HCT116 (cell line): ENCODE measurements around the gene NMUR1. TPM values are rescaled to one million over a fixed set of nuclear protein-coding genes. Genes with fewer than 3 reads are reported as not detected.

ENCODE experiments used
- ATAC-seq: fragments of 200-7000 bp; cut with Tn5 transposase; 2 replicates; pipeline ENCODE4 v1.9.1; 2020; ENCODE audit warnings: mild to moderate bottlenecking, moderate library complexity
- BruUV-seq: library from RNA; stranded (reverse); fragments of 400-500 nt; replicated peaks from 2 replicates; lab custom pipeline; 2021; lab: Mats Ljungman, UMichigan
- CTCF ChIA-PET: fragments of 300-600 bp; sonication (Branson Sonifier 250); formaldehyde crosslinking; loops from one replicate; lab custom pipeline; 2021; ENCODE audit warnings: antibody characterized with exemption; lab: Charles Lee
- POLR2A ChIA-PET: fragments of 300-600, 350-600 bp; sonication (Branson Sonifier 250); formaldehyde crosslinking; loops from one replicate; lab custom pipeline; 2021; ENCODE audit warnings: antibody characterized with exemption; lab: Charles Lee
- RAD21 ChIA-PET, 2 experiments: fragments of 300-600 bp; sonication (Branson Sonifier 250); formaldehyde crosslinking; loops; one replicate each; lab custom pipeline; 2023; ENCODE audit warnings: low total read pairs in 2 of 2; ENCODE audit not compliant: uncharacterized antibody in 2 of 2, unreplicated experiment in 2 of 2, low non-redundant PET in 1 of 2; lab: Charles Lee
- DNase-seq: peaks from one replicate; pipeline ENCODE4 v3.0.0-alpha.2; 2010; ENCODE audit warnings: low read depth, low spot score
- H2AFZ ChIP-seq: fragments of 200-600 bp; shearing (Covaris generic), sonication (generic); 2 replicates; pipeline ENCODE4 v1.6.1; 2017; ENCODE audit warnings: low read depth, mixed run types, mixed read lengths, antibody characterized with exemption, low read length; ENCODE audit not compliant: poor library complexity, severe bottlenecking
- H3K27ac ChIP-seq: 2 replicates; pipeline ENCODE4 v1.5.1; 2012; ENCODE audit warnings: low read depth, low read length
- H3K27me3 ChIP-seq: fragments of 200-600 bp; sonication (generic); 2 replicates; pipeline ENCODE4 v1.6.1; 2016; ENCODE audit warnings: mixed run types, low read length, mixed read lengths; ENCODE audit not compliant: insufficient read depth
- H3K36me3 ChIP-seq, 2 experiments: fragments of 200-500 bp in 1 of 2; fragments of 200-600 bp in 1 of 2; sonication (Bioruptor generic) in 1 of 2; sonication (generic) in 1 of 2; 2 replicates each; pipeline versions ENCODE4 v1.5.1 to v1.6.1; 2014 to 2016; ENCODE audit warnings: low read length in 2 of 2, inconsistent platforms in 1 of 2, mixed read lengths in 1 of 2, mixed run types in 1 of 2; ENCODE audit not compliant: insufficient read depth in 2 of 2, control insufficient read depth in 1 of 2
- H3K4me1 ChIP-seq, 2 experiments: fragments of 200-600 bp in 1 of 2; sonication (generic) in 1 of 2; 2 replicates each; pipeline versions ENCODE4 v1.5.1 to v1.6.1; 2012 to 2017; ENCODE audit warnings: low read length in 2 of 2, inconsistent platforms in 1 of 2, mild to moderate bottlenecking in 1 of 2, mixed read lengths in 1 of 2, mixed run types in 1 of 2, moderate library complexity in 1 of 2; ENCODE audit not compliant: insufficient read depth in 2 of 2, control insufficient read depth in 1 of 2
- H3K4me2 ChIP-seq: fragments of 200-600 bp; sonication (generic); 2 replicates; pipeline ENCODE4 v1.6.1; 2017; ENCODE audit warnings: mixed run types, low read length, mixed read lengths
- H3K4me3 ChIP-seq, 2 experiments: fragments of 200-600 bp in 1 of 2; sonication (generic) in 1 of 2; replicated peaks in 1 of 2; 2 replicates each; pipeline ENCODE4 v1.5.1; 2011 to 2016; ENCODE audit warnings: low read length in 2 of 2, control low read depth in 1 of 2, low read depth in 1 of 2, mild to moderate bottlenecking in 1 of 2, mixed read lengths in 1 of 2, mixed run types in 1 of 2
- H3K79me2 ChIP-seq: fragments of 200-600 bp; sonication (generic); 2 replicates; pipeline ENCODE4 v1.6.1; 2017; ENCODE audit warnings: mild to moderate bottlenecking, mixed run types, low read length, moderate library complexity, mixed read lengths; ENCODE audit not compliant: insufficient read depth
- H3K9ac ChIP-seq: fragments of 200-600 bp; sonication (generic); 2 replicates; pipeline ENCODE4 v1.6.1; 2016; ENCODE audit warnings: low read length, mixed read lengths
- H3K9me2 ChIP-seq: fragments of 200-600 bp; sonication (generic), shearing (Covaris generic); 2 replicates; pipeline ENCODE4 v1.6.1; 2017; ENCODE audit warnings: mixed run types, mild to moderate bottlenecking, moderate library complexity; ENCODE audit not compliant: insufficient read depth
- H3K9me3 ChIP-seq, 2 experiments: fragments of 200-500 bp in 1 of 2; fragments of 200-600 bp in 1 of 2; sonication (Bioruptor generic) in 1 of 2; sonication (generic) in 1 of 2; 2 replicates each; pipeline ENCODE4 v1.6.1; 2014 to 2017; ENCODE audit warnings: low read length in 2 of 2, mixed read lengths in 2 of 2, inconsistent platforms in 1 of 2, low read depth in 1 of 2, mild to moderate bottlenecking in 1 of 2, mixed run types in 1 of 2, moderate library complexity in 1 of 2; ENCODE audit not compliant: control insufficient read depth in 1 of 2, insufficient read depth in 1 of 2
- H4K20me1 ChIP-seq: fragments of 200-600 bp; sonication (generic), shearing (Covaris generic); 2 replicates; pipeline ENCODE4 v1.6.1; 2017; ENCODE audit warnings: mixed run types, mild to moderate bottlenecking, moderate library complexity; ENCODE audit not compliant: insufficient read depth
- CBX3 ChIP-seq: IDR thresholded peaks from 2 replicates; pipeline ENCODE4 v1.6.1; 2012; ENCODE audit warnings: low read depth
- EGR1 ChIP-seq: IDR thresholded peaks from 2 replicates; pipeline ENCODE4 v1.6.1; 2012; ENCODE audit warnings: low read depth
- EZH2 ChIP-seq: fragments of 200-600 bp; sonication (generic); IDR thresholded peaks from 2 replicates; pipeline ENCODE4 v1.6.1; 2017; ENCODE audit warnings: antibody characterized with exemption, mixed run types
- EZH2phosphoT487 ChIP-seq: fragments of 200-600 bp; IDR thresholded peaks from 2 replicates; pipeline ENCODE4 v1.6.1; 2018; ENCODE audit warnings: antibody characterized with exemption, borderline replicate concordance
- JUND ChIP-seq: IDR thresholded peaks from 2 replicates; pipeline ENCODE4 v1.6.1; 2012
- RAD21 ChIP-seq: IDR thresholded peaks from 2 replicates; pipeline ENCODE4 v1.6.1; 2012; ENCODE audit warnings: low read depth, mild to moderate bottlenecking
- REST ChIP-seq: IDR thresholded peaks from 2 replicates; pipeline ENCODE4 v1.6.1; 2012; ENCODE audit warnings: low read depth
- SP1 ChIP-seq: IDR thresholded peaks from 2 replicates; pipeline ENCODE4 v1.6.1; 2012; ENCODE audit warnings: low read depth
- SRF ChIP-seq: IDR thresholded peaks from 2 replicates; pipeline ENCODE4 v1.6.1; 2012; ENCODE audit warnings: low read depth
- TCF7L2 ChIP-seq: IDR thresholded peaks from 2 replicates; pipeline ENCODE4 v1.7.0; 2011; ENCODE audit warnings: borderline replicate concordance, inconsistent platforms; ENCODE audit not compliant: insufficient read depth, insufficient read length; ENCODE audit errors: extremely low read depth
- intact Hi-C: fragments of 100-400 bp; cut with micrococcal nuclease; formaldehyde crosslinking; loops from 2 replicates; pipeline ENCODE4 v1.10.0; 2022
- total RNA-seq: library from RNA; stranded (reverse); gene quantifications from one replicate; pipeline ENCODE4 v1.2.1, GENCODE V29; 2021; ENCODE audit not compliant: unreplicated experiment

NMUR1 gene
- total RNA-seq, 1 experiment from 2014 or later = not detected

GRCh38 chr2:231535961-231536360 is 5.7 kb upstream of the NMUR1 start:
- H3K9ac ChIP-seq = no peak overlapping the region
- no peak overlapping the region for H3K27ac ChIP-seq
- CTCF ChIA-PET = no interaction called here
- DNase-seq (no peak), ATAC-seq (no peak)
- no peaks in the 10 kb centered on the region for H3K79me2 ChIP-seq
- no peaks in the 10 kb centered on the region for H3K9me2 ChIP-seq
- H2AFZ ChIP-seq = no peak overlapping the region
- no peak overlapping the region for H3K4me3 ChIP-seq
- H4K20me1 ChIP-seq = no peaks in the 10 kb centered on the region
- H3K9me3 ChIP-seq = no peaks in the 10 kb centered on the region
- H3K36me3 ChIP-seq = no peaks in the 10 kb centered on the region
- no peaks in the 10 kb centered on the region for H3K27me3 ChIP-seq
- TF ChIP-seq EGR1 = no peak
- TF ChIP-seq, all 23 proteins: peak for 0
- ChIA-PET RAD21 (no interaction called here), POLR2A (no interaction called here)
- intact Hi-C loops = no loop called here
- Histone ChIP-seq H3K4me2 (no peak overlapping the region), H3K4me1 (no peaks in the 10 kb centered on the region)
- no TSS peak for BruUV-seq

GRCh38 chr2:231533777-231534125 is 3.5 kb upstream of the NMUR1 start:
- no TSS peak for BruUV-seq
- Histone ChIP-seq H3K4me3 (no peak overlapping the region), H3K36me3 (no peaks in the 10 kb centered on the region), H3K4me2 (no peak overlapping the region), H3K27ac (no peak overlapping the region), H3K79me2 (no peaks in the 10 kb centered on the region), H3K9ac (no peak overlapping the region)
- RAD21 ChIA-PET = interaction anchor here in 1 of 2 experiments (0.7 kb wide), 1 partner anchor 15 kb away, joined by 3 read pairs; no protein-coding TSS in a partner anchor
- intact Hi-C loops = no loop called here
- CTCF ChIA-PET = interaction anchor here (1.1 kb wide), 1 partner anchor 68 kb away, joined by 3 read pairs; no protein-coding TSS in a partner anchor
- POLR2A ChIA-PET = no interaction called here
- TF ChIP-seq REST (no peak), EZH2 (no peak), CBX3 (no peak), RAD21 (no peak), SRF (no peak), TCF7L2 (no peak), SP1 (no peak), EZH2phosphoT487 (no peak), JUND (no peak)
- TF ChIP-seq, all 23 proteins: peak for 0
- no peaks in the 10 kb centered on the region for H3K27me3 ChIP-seq
- H2AFZ ChIP-seq = no peak overlapping the region
- H3K9me3 ChIP-seq = no peaks in the 10 kb centered on the region
- H3K9me2 ChIP-seq = no peaks in the 10 kb centered on the region
- no peaks in the 10 kb centered on the region for H4K20me1 ChIP-seq
- DNase-seq (no peak), ATAC-seq (no peak)
- peaks cover 0 to 8% of the 10 kb centered on the region in 2 experiments; a peak in 2 of 4 replicates for H3K4me1 ChIP-seq
